ENCODE data around the gene CYP4F3. TPM values are rescaled to one million over a fixed set of nuclear protein-coding genes. Genes with fewer than 3 reads are reported as not detected.
A peak's percentile ranks its signal among the peaks of the same experiment; 100 is the strongest.
"Not testable (repeated sequence)": the region's sequence is repeated elsewhere in the genome, so short reads cannot be mapped to it uniquely, and the experiment has no call there.

The CYP4F3 gene
- total RNA-seq, 1 donor from 2014 or later, result not detected

- intact Hi-C loops (cut with micrococcal nuclease), result no loop called here
- Mint-ChIP-seq H3K27ac (no peak overlapping the region), H3K4me3 (no peak overlapping the region), H3K9me3 (no peaks in the 10 kb centered on the region), H3K36me3 (ENCODE audit: low read depth) (no peaks in the 10 kb centered on the region), H3K27me3 (no peaks in the 10 kb centered on the region), H3K4me1 (no peaks in the 10 kb centered on the region)
- no peak for DNase-seq
Observed at GRCh38 chr19:15669440-15669839, 28.7 kb downstream of the CYP4F3 start.

- DNase-seq, result no peak
- Mint-ChIP-seq H3K36me3 (ENCODE audit: low read depth) (no peaks in the 10 kb centered on the region), H3K27me3 (no peaks in the 10 kb centered on the region), H3K4me1 (no peaks in the 10 kb centered on the region), H3K4me3 (no peak overlapping the region), H3K9me3 (no peaks in the 10 kb centered on the region), H3K27ac (no peak overlapping the region)
- intact Hi-C loops (cut with micrococcal nuclease), result no loop called here
Observed at GRCh38 chr19:15669891-15670290, 29.2 kb downstream of the CYP4F3 start.

- no peaks in the 10 kb centered on the region for H3K36me3 Mint-ChIP-seq (ENCODE audit: low read depth)
- intact Hi-C loops (cut with micrococcal nuclease), result no loop called here
- H3K4me3 Mint-ChIP-seq, result no peak overlapping the region
- H3K4me1 Mint-ChIP-seq, result no peaks in the 10 kb centered on the region
- H3K27me3 Mint-ChIP-seq, result no peaks in the 10 kb centered on the region
- H3K9me3 Mint-ChIP-seq, result no peaks in the 10 kb centered on the region
- H3K27ac Mint-ChIP-seq, result no peak overlapping the region
- no peak for DNase-seq
Observed at GRCh38 chr19:15671237-15671821, 30.6 kb downstream of the CYP4F3 start.

- Mint-ChIP-seq H3K27ac (no peak overlapping the region), H3K36me3 (ENCODE audit: low read depth) (no peaks in the 10 kb centered on the region)
- intact Hi-C loops (cut with micrococcal nuclease), result no loop called here
Observed at GRCh38 chr19:15671891-15672579, 31.3 kb downstream of the CYP4F3 start.

GRCh38 chr19:15672580-15673175 lies 32.0 kb downstream of the CYP4F3 start, which contains the start of gene CYP4F12:
Gene CYP4F12 (plus strand): TSS chr19:15673087. CDS start chr19:15673530, 443 bp downstream.
- H3K27me3 Mint-ChIP-seq, result no peaks in the 10 kb centered on the region
- H3K4me1 Mint-ChIP-seq, result no peaks in the 10 kb centered on the region
- H3K36me3 Mint-ChIP-seq (ENCODE audit: low read depth), result no peaks in the 10 kb centered on the region
- H3K27ac Mint-ChIP-seq, result no peak within 1 kb of the TSS
- DNase-seq, result peak; percentile 53
- peaks cover 3% of the 10 kb centered on the region for H3K9me3 Mint-ChIP-seq
- H3K4me3 Mint-ChIP-seq, result no peak within 1 kb of the TSS
- intact Hi-C loops (cut with micrococcal nuclease), result no loop called here

More at GRCh38 chr19:15671891-15672579, 31.3 kb downstream of the CYP4F3 start:
- Mint-ChIP-seq H3K4me3 (no peak overlapping the region), H3K4me1 (no peaks in the 10 kb centered on the region), H3K27me3 (no peaks in the 10 kb centered on the region), H3K9me3 (no peaks in the 10 kb centered on the region)
- DNase-seq, result no peak

- no peaks in the 10 kb centered on the region for H3K4me1 Mint-ChIP-seq
- H3K4me3 Mint-ChIP-seq, result no peak overlapping the region
- intact Hi-C loops (cut with micrococcal nuclease), result no loop called here
- no peaks in the 10 kb centered on the region for H3K27me3 Mint-ChIP-seq
- no peak overlapping the region for H3K27ac Mint-ChIP-seq
- peak; percentile 51 for DNase-seq
- no peaks in the 10 kb centered on the region for H3K36me3 Mint-ChIP-seq (ENCODE audit: low read depth)
- peaks cover 8% of the 10 kb centered on the region for H3K9me3 Mint-ChIP-seq
Observed at GRCh38 chr19:15673176-15673654, 32.5 kb downstream of the CYP4F3 start.

- Mint-ChIP-seq H3K36me3 (ENCODE audit: low read depth) (no peaks in the 10 kb centered on the region), H3K27me3 (no peaks in the 10 kb centered on the region), H3K4me1 (no peaks in the 10 kb centered on the region), H3K4me3 (no peak overlapping the region), H3K9me3 (peaks cover 8% of the 10 kb centered on the region), H3K27ac (no peak overlapping the region)
- intact Hi-C loops (cut with micrococcal nuclease), result no loop called here
- peak; percentile 28 for DNase-seq
Observed at GRCh38 chr19:15675560-15675959, 34.9 kb downstream of the CYP4F3 start.

GRCh38 chr19:15679089-15679488 lies 38.4 kb downstream of the CYP4F3 start:
- H3K4me1 Mint-ChIP-seq, result no peaks in the 10 kb centered on the region
- no peaks in the 10 kb centered on the region for H3K36me3 Mint-ChIP-seq (ENCODE audit: low read depth)
- H3K4me3 Mint-ChIP-seq, result no peak overlapping the region
- no peak for DNase-seq
- peaks cover 8% of the 10 kb centered on the region for H3K9me3 Mint-ChIP-seq
- H3K27me3 Mint-ChIP-seq, result no peaks in the 10 kb centered on the region
- intact Hi-C loops (cut with micrococcal nuclease), result no loop called here
- no peak overlapping the region for H3K27ac Mint-ChIP-seq

- H3K4me3 Mint-ChIP-seq; H3K4me1 Mint-ChIP-seq; intact Hi-C loops (cut with micrococcal nuclease); H3K27me3 Mint-ChIP-seq; H3K9me3 Mint-ChIP-seq; H3K36me3 Mint-ChIP-seq (ENCODE audit: low read depth); H3K27ac Mint-ChIP-seq; DNase-seq: not testable (repeated sequence)
Observed at GRCh38 chr19:15679865-15680264, 39.2 kb downstream of the CYP4F3 start.

- Mint-ChIP-seq H3K27me3 (no peaks in the 10 kb centered on the region), H3K27ac (no peak overlapping the region), H3K9me3 (peaks cover 8% of the 10 kb centered on the region)
Observed at GRCh38 chr19:15680478-15681322, 40.0 kb downstream of the CYP4F3 start.

GRCh38 chr19:15683411-15683810 lies 42.7 kb downstream of the CYP4F3 start:
- no peaks in the 10 kb centered on the region for H3K4me1 Mint-ChIP-seq
- no peak overlapping the region for H3K27ac Mint-ChIP-seq
- no peaks in the 10 kb centered on the region for H3K27me3 Mint-ChIP-seq
- H3K9me3 Mint-ChIP-seq, result no peaks in the 10 kb centered on the region
- H3K36me3 Mint-ChIP-seq (ENCODE audit: low read depth), result no peaks in the 10 kb centered on the region
- peak; percentile 34 for DNase-seq
- intact Hi-C loops (cut with micrococcal nuclease), result no loop called here
- H3K4me3 Mint-ChIP-seq, result no peak overlapping the region

More at GRCh38 chr19:15680478-15681322, 40.0 kb downstream of the CYP4F3 start:
- H3K4me1 Mint-ChIP-seq, result no peaks in the 10 kb centered on the region
- no peak overlapping the region for H3K4me3 Mint-ChIP-seq
- DNase-seq, result peak; percentile 42
- H3K36me3 Mint-ChIP-seq (ENCODE audit: low read depth), result no peaks in the 10 kb centered on the region
- intact Hi-C loops (cut with micrococcal nuclease), result no loop called here

GRCh38 chr19:15684828-15685227 lies 44.1 kb downstream of the CYP4F3 start:
- Mint-ChIP-seq H3K4me3 (no peak overlapping the region), H3K36me3 (ENCODE audit: low read depth) (no peaks in the 10 kb centered on the region), H3K27ac (no peak overlapping the region), H3K4me1 (no peaks in the 10 kb centered on the region), H3K27me3 (no peaks in the 10 kb centered on the region), H3K9me3 (no peaks in the 10 kb centered on the region)
- peak; percentile 66 for DNase-seq
- intact Hi-C loops (cut with micrococcal nuclease), result no loop called here

GRCh38 chr19:15696654-15697194 lies 56.0 kb downstream of the CYP4F3 start:
- Mint-ChIP-seq H3K4me1 (no peaks in the 10 kb centered on the region), H3K27ac (no peak overlapping the region), H3K4me3 (no peak overlapping the region), H3K36me3 (ENCODE audit: low read depth) (no peaks in the 10 kb centered on the region), H3K27me3 (peaks cover 7% of the 10 kb centered on the region), H3K9me3 (peaks cover 5% of the 10 kb centered on the region)
- peak; percentile 28 for DNase-seq
- intact Hi-C loops (cut with micrococcal nuclease), result no loop called here
